ENCODE data around the gene TBC1D16.

The TBC1D16 gene

GRCh38 chr17:79944251-79944812 lies 91.3 kb downstream of the TBC1D16 start:
- TF ChIP-seq, protein P1, sequence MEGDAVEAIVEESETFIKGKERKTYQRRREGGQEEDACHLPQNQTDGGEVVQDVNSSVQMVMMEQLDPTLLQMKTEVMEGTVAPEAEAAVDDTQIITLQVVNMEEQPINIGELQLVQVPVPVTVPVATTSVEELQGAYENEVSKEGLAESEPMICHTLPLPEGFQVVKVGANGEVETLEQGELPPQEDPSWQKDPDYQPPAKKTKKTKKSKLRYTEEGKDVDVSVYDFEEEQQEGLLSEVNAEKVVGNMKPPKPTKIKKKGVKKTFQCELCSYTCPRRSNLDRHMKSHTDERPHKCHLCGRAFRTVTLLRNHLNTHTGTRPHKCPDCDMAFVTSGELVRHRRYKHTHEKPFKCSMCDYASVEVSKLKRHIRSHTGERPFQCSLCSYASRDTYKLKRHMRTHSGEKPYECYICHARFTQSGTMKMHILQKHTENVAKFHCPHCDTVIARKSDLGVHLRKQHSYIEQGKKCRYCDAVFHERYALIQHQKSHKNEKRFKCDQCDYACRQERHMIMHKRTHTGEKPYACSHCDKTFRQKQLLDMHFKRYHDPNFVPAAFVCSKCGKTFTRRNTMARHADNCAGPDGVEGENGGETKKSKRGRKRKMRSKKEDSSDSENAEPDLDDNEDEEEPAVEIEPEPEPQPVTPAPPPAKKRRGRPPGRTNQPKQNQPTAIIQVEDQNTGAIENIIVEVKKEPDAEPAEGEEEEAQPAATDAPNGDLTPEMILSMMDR (IDR thresholded peaks at IDR 0.05), result no peak

DNA sequence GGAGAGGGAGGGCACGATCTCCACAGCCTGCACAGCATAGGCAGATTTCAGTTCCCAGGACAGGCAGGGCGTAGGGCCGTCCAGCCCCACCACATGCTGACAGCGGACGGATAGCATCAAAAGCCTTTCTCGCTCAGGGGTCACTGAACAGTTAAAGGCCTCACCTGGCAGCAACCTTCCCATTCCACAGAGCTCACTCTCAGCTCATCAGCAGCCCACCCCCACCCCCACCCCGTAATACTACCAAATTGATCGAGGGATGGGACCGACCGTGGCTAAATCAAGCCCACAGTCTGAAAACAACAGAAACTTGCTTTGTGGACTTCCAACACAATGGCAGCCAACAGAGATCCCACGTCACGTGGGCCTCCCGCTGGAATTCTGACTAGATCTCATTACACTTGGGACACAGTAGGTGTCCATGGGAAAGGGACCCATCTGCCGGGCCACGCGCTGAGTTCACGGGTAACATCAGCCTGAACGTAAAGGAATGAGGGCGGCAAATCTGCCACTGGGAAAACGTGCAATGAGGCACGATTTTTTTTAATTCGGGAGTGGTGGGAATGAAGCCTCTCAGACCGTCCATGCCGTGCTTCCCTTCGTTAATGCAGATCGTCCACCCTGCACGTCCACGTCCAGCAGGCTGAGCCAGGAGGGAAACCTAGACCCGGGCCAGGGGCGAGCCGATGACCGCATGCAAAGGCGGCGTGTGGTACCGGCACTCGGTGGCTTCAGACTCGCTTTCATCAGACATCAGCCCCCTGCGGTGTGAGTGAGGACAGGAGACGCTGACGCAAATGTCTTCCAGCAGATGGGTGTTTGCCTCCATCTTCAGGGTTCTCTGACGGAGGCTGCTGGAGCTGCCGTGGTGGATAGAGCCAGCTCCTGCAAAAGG lies 92.1 kb downstream of the TBC1D16 start:
- TF ChIP-seq, protein P1 (IDR thresholded peaks at IDR 0.05), result no peak

DNA sequence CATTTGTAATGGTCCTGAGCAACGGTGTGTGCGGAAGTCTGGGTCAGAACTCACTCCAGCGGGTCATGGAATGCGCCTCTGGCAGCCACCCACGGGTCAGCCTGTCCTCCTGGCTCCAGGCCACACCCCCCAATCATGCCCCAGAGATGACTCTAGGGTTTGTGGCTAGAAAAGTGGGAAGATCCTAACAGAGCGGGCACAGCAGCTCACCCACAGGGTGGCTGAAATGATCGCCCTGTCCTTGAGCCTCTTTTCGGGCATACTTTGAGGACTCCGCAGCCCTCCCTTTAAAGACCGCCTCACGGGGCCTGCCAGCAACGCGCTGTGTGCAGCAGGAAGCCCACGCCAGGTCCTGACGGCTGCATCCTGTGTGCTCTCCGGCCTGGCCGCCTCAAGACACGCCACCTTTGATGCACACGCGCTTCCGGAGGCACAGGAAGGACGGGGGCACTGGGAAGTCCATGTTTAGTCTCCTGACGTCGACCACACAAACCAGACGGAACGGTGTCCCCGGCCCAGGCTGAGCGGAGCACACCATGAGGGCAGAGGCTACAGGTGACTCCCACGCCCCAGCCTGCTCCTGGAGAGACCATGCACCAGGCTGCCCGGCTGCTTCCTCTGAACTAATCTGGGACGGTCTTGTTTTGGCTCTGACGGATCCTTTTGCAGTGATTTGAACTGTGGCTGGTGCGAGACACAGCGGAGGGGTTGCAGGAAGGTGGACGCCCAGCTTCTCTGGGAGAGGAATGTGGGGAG lies 92.9 kb downstream of the TBC1D16 start:
- TF ChIP-seq, protein P1 (IDR thresholded peaks at IDR 0.05), result no peak

- TF ChIP-seq, protein P1 (IDR thresholded peaks at IDR 0.05), result no peak
Measured at GRCh38 chr17:79942011-79942405, 93.7 kb downstream of the TBC1D16 start.

DNA sequence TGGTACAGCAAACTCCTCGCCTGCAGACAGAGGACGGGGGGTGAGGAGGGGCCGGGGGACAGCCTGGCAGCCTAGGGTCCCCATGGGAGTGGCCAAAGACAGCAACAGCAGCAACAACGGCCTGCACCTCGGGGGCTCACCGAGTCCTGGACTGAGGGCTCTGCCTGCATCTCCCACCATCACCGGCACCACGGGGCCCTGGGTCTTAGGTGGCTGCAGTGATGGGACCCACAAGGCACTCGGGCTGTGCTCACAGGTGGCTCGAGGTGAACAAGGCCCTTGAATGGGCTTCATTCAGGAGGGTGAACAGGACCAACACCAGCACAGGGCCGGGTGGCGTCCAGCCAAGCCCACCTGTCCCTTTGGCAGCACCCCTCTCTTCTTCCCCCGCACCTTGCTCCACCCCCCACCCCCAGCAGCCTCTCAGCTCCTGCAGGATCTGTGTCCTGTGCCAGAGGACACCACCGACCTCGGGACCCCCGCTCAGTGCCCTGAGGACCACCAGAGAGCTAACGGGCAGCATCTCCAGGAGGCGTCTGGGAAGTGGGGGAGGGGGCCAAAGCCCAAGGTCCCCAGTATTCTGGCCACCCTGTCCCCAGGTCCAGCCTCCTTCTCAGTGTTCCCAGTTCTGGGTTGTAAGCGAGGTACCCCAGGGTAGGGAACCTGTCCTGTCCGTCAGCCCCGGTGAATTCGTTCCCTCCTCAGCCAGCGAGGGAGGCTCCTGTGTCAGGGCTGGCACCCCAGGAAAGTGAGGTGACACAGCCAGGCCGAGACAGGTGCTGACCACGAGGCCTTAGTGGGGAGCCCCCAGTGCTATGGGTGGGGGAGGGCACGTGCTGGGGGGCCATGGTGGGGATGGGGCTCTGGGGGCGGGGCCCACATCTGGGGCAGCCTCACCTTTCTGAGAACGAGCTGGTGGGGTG lies 94.3 kb downstream of the TBC1D16 start:
- TF ChIP-seq, protein P1 (IDR thresholded peaks at IDR 0.05), result no peak

DNA sequence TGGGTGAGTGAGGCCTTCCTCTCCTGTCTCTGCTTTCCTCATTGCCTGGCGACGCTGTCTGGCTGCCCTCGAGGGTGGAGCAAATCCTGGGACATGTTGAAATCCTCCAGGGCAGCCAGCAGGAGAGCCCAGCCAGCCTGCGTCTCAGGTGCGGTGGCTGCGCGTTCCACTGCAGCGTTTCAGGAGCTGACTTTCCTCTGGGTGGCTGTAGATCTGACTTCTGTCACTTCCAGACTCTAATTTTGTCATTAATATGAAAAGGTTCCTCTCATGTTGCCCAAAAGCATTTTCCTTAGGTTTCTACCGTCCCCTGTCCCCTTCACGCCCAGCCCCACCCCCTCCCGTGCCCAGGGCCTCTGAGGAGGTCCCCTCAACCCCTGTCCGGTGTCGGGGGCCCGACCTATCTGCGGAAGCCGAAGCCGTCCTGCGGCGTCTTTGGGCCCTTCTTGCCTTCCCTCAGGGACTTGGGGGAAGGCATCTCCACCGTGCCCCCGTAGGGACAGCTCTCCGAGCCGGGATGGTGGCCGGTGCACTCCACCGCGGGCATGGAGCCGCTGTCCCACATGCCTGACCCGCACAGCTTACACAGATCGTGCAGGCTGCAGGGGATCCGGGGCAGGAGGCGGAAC lies 95.1 kb downstream of the TBC1D16 start:
- TF ChIP-seq, protein P1 (IDR thresholded peaks at IDR 0.05), result no peak
